ENCODE measurements around the gene FRMPD1.
"Not testable (repeated sequence)": the region's sequence is repeated elsewhere in the genome, so short reads cannot be mapped to it uniquely, and the experiment has no call there.

The FRMPD1 gene

DNA sequence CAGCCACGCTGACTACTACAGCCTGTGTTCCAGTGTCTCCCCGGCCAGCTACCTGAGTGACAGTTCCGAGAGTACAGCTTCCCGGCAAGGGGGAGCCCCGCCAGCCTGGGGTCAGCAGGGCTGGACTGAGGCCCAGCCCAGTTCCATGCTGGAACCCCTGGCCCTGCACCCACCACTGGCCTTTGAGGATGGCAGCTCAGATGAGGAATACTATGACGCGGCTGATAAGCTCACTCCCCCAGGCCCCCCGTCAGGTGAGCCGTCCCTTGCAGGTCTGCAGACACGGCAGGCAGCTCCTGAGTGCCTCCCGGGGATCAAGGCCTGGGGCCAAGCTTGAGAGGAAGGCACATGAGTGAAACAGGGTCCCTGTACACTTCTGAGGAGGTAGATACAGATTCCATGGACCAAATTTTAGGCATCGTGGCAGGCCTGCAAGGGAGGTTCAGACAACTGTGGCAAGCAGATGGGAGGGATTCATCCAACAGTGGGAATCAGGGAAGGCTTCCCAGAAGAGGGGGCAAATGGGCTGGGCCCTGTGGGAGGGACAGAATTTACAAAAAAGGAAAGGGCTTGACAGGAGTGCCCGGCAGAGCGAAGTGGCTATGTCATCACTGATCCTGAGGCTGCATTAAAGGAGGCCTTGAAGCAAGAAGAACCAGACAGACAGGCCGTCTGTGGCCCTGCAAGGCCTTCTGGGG, 90.0 kb downstream of the FRMPD1 start:
- no peak for DNase-seq (ENCODE audit: low spot score)

DNA sequence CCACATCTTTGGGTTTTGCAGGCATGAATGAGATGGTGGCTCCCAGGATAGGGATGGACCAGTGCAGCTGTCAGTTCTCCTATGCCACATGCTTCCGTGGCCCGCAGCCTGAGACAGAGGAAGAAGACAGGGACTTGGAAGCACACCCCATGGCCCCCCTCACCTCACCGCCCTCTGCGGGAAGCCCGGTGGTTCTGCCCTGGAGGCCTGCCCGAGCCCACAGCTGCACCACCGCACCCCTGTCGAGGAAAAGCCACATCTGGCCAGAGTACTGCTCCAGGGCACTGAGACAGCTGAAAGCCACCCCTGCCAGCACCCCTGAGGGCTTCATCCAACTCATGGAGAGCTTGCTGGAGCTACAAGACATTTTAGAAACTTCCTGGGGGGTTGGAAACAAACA, 95.2 kb downstream of the FRMPD1 start:
- no peak for DNase-seq (ENCODE audit: low spot score)

DNA sequence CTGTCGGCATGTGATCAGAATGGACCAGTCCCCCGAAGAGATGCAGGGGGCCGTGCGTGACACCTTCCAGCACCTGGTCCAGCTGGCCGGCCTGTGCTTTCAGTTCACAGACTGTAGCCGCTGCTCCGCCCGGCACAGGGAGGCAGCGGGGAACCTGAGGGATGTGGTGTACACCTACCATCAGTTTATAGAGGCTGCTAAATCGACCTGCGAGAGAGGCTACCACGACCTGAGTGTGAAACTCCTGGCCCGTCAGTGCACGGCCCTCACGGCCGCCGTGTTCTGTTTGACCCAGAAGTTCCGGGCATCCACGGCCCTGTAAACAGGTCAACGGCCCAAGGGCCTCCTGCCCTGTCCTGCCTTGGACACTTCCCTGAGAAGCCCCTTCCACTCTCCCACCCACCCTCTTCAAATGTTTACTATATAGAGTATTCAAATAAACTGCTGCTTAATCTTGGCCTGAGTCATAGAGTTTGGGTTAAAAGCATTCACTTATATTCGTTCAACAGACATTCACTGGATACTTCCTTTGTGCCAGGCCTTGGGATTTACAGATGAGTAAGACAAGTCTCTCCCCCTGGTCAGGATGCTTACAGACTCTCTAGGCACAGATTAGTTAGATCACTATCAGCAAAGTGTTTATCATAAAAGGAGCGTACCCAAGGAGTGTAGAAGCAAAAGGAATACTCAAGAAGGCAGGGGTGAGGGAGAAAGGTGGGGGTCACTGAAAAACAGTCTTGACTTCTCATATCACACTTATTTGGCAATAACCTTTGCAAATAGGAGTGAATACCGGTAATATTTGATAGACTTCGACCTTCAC, 95.9 kb downstream of the FRMPD1 start:
- no peak for DNase-seq (ENCODE audit: low spot score)

DNA sequence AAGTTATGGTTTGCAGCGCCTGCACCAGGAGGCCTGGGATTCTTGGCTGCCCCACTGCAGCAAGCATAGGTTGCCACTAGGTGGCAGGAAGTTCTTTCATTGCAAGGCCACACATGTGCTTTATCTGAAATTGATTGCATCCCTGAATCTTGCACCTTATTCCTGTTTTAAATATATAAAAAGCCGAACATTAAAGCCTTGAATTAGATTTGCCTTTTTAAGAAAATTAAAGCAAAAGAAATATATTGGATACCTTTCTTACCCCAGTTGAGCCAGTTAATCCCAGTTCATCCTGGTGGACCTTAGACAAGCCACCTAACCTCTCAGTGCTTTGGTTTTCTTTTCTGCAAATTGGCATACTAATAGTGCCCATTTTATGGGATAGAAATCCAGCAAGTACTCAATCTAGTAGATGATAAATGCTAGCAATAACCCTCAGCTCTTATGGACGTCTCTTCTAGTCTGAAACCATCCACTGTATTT, 96.6 kb downstream of the FRMPD1 start:
- peak; percentile 80 for DNase-seq (ENCODE audit: low spot score)

DNA sequence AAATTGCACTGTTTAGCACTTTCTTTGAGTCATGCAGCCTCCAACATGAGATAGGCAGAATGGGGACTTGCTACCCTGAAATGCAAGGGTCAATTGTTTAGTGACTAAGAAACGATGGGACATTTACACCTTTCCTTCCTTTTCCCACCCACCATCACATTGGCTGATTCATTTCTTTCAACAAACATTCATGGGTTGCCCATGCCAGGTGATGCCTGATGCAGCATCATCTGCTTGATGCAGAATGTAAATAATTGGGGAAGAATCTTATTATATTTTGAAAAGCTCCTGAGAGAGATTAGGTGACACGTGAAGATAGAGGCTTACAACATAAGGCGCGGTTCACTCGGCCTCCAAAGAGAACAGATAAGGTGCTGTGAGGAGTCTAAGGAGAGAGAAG, 98.4 kb downstream of the FRMPD1 start:
- DNase-seq (ENCODE audit: low spot score), result no peak

DNA sequence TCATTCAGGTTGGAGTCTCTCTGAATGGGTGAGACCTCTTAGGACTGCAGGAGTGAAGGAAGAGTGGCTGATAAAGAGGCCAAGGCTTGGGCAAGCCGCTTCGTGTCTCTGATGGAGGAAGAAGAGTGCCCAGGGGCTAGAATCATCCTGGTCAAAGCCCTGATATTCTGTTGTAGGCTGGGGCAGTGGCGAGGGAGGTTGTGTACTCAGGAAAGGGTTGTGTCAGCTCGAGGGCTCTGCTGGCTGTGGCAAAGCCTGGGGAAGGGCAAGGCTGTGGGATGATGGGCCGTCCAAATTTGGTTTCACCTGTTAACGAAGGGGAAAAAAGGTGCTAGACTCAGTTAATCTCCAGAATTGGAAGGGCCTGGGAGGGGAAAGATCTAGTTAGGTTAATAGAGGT, 100.4 kb downstream of the FRMPD1 start:
- DNase-seq (ENCODE audit: low spot score), result no peak

DNA sequence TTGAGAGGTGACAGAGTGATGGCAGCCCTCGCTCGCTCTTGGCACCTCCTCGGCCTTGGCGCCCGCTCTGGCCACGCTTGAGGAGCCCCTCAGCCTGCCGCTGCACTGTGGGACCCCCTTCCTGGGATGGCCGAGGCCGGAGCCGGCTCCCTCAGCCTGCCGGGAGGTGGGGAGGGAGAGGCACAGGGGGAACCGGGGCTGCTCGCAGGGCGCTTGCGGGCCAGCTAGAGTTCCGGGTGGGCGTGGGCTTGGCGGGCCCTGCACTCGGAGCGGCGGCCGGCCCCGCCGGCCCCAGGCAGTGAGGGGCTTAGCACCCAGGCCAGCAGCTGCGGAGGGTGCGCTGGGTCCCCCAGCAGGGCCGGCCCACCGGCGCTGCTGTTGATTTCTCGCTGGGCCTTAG, 101.0 kb downstream of the FRMPD1 start:
- DNase-seq (ENCODE audit: low spot score), result not testable (repeated sequence)

DNA sequence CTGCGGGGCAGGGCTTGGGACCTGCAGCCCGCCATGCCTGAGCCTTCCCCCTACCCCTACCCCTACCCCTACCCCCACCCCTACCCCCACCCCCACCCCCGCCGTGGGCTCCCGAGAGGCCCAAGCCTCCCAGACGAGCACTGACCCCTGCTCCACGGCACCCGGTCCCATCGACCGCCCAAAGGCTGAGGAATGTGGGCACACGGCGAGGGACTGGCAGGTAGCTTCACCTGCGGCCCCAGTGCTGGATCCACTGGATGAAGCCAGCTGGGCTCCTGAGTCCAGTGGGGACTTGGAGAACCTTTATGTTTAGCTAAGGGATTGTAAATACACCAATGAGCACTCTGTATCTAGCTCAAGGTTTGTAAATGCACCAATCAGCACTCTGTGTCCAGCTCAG, 101.4 kb downstream of the FRMPD1 start:
- DNase-seq (ENCODE audit: low spot score), result not testable (repeated sequence)

DNA sequence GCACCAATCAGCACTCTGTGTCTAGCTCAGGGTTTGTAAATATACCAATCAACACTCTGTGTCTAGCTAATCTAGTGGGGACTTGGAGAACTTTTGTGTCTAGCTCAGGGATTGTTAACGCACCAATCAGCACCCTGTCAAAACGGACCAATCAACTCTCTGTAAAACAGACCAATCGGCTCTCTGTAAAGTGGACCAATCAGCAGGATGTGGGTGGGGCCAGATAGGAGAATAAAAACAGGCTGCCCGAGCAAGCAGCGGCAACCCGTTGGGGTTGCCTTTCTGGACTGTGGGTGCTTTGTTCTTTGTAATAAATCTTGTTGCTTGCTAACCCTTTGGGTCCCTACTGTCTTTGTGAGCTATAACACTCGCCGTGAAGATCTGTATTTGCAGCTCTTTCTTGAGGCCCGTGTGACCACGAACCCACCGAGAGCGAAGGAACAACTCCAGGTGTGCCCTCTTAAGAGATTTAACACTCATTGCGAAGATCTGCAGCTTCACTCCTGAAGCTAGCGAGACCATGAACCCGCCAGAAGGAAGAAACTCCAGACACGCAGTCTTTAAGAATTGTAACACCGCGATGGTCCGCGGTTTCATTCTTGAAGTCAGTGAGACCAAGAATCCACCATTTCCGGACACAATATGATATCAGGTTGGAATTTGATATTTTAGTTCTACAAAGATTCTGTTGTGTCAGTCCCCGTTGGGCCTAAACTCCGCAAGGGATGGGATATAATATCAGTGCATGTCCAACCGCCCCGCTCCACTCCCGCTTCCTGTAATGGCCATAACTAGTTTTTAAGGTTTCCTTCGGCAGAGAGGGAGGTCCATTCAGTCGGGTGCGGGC, 102.1 kb downstream of the FRMPD1 start:
- DNase-seq (ENCODE audit: low spot score), result no peak

DNA sequence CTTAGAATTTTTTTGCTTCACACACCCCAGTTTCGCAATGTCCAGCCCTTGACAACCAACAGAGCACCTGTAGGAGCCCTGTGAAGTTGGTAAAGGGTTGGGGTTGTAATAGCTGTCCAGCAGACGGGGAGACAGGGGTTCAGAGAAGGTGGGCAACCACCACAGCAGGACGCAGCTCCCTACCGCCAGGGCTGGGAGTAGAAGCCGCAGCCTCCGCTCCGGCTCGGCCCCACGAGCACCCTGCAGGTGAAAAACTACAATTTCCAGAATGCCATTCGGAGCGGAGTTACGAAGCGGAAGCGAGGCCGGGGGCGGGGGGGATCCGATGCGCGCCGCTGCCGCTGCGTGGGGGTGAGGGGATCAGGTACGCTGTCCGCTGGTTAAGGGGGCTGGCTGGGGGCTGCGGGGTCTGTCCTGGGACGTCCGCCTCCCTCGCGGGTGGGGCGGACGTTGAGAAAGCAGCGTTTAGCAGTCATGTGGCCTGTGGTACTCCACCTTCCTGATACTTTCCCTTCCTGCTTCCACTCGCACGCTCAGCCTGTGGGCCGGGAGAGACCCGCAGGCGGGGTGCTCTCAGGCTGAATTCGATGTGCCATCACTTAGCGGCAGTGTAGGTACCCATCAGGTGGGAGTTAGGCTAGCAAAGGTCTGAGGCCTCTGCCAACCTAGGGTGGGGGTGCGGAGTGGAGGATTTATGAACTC, 102.9 kb downstream of the FRMPD1 start, which contains the start of gene TRMT10B:
Gene TRMT10B (plus strand): TSS at position 317 of the 702 bp plus-strand sequence. CDS start 8,127 bp downstream, outside the sequence.
- DNase-seq (ENCODE audit: low spot score), result peak; percentile 86

DNA sequence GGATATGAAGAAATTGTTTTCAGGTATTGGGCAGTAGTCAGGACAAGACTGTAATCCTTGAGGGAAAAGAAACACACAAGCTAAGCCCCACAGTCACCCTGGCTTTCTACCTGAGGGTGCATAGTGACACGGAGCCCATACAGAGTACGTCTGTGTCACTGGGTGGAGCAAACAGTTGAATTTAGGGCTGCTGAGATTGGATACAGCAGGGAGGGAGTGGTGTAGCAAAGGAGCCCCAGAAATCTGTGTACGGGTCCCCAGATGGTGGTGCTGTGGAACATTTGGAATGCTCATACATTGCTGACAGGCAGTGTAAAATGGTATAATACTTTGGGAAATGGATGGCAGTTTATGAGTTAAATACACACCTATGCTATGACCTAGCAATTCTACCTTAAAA, 108.0 kb downstream of the FRMPD1 start:
- DNase-seq (ENCODE audit: low spot score), result no peak

DNA sequence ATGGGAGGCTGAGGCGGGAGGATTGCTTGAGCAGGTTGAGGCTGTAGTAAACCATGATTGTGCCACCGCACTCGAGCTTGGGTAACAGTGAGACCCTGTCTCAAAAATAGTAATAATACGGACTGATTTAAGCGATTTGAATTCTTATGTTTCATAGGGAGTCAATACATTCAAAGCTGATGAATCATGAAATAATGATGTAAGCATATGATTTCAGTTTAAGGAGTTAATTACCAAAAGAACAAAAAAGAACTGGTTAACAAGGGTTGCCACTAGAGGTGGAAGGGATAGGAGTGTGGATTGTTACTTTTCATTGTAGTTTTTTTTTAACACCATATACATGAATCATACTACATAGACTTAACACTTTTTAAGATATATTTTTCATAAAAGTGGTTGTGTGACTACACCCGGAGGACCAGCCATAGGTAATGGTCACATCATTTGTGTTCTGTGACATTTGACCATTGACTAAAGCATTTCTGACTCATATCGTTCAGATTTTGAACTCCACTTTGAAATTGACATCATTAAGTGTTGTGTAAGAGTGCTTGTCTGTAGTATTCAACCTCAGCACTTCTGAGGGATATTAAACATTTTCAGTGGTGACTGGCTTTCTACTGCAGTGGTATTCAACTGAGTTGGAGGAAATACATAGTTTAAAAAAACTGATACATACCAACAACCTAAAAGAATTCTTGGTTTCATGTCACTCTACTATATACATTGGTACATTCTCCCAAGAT, 109.8 kb downstream of the FRMPD1 start:
- DNase-seq (ENCODE audit: low spot score), result no peak

DNA sequence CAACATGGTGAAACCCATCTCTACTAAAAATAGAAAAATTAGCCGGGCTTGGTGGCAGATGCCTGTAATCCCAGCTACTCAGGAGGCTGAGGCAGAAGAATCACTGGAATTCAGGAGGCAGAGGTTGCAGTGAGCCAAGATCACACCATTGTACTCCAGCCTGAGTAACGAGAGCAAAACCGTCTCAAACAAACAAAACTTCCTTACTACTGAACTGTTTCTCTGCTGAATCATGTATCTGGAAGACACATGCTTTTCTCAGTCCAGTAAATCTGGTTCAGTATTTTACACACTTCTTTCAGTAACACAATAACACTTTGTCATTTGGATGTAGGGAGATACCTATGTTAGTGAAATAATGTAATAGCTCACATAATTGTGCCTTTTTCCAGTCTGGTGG, 110.8 kb downstream of the FRMPD1 start:
- no peak for DNase-seq (ENCODE audit: low spot score)

DNA sequence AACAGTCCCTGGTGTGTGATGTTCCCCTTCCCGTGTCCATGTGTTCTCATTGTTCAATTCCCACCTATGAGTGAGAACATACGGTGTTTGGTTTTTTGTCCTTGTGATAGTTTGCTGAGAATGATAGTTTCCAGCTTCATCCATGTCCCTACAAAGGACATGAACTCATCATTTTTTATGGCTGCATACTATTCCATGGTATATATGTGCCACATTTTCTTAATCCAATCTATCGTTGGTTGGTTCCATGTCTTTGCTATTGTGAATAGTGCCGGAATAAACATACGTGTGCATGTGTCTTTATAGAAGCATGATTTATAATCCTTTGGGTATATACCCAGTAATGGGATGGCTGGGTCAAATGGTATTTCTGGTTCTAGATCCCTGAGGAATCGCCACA, 114.5 kb downstream of the FRMPD1 start:
- not testable (repeated sequence) for DNase-seq (ENCODE audit: low spot score)

DNA sequence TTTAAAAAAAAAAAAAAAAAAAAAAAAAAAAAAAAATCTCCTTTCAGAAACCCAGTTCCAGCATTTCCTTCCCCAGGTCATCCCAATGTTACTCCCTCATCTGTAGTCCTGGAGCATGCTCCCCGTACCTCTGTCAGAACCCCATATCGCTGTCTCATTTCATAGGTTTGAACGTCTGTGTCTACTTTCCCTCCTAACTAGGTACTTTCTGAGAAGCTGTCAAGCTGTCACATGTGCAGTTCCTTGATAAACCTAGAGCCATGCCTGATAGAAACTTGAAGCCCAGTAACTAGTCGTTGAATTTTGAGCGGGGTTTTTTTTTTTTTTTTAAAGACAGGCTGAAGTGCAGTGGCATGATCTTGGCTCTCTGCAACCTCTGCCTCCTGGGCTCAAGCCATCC, 118.6 kb downstream of the FRMPD1 start:
- no peak for DNase-seq (ENCODE audit: low spot score)

DNA sequence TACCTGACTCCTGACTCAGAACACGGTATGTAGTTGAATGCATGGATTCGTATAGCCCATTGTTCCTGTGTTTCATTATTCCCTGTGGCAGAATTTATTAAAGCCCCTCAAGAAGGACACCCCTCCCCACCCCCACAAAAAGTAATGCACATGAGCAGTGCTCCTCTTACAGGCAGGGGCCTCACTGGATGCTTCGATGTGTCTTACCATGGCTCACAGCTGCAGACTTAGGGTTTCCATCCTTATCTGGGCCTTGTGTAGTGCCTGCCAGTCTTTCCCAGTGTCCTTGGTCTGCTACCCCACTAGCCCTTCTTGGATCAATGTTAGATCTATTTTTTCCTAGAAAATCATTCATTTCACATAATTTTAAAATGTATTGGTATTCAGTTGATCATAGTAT, 119.2 kb downstream of the FRMPD1 start:
- DNase-seq (ENCODE audit: low spot score), result no peak

DNA sequence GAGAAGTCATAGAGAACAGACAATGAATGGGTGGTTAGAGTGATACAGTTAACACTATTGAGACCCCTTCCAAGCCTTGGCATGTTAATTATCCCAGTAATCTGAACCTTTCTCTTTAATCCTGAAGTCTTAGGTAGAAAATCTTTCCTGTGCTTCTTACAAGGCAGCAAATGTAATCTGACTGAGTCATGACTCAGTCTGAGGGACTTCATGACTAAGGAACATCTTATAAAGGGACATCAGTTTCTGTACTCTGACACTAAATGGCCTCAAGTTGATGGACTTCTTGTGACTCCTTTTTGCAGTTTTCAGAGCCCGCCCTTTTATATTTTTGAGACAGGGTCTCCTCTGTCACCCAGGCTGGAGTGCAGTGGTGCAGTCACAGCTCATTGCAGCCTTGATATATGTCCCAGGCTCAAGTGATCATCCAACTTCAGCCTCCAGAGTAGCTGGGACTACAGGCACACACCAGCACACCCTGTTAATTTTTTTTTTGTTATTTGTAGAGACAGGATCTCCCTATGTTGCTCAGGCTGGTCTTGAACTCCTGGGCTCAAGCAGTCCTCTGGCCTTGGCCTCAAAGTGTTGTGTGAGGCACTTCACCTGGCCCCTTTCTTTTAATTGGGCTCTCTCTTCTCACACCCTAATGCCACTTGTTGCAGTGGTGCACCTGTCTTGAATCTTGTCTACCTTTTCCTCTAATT, 124.6 kb downstream of the FRMPD1 start:
- no peak for DNase-seq (ENCODE audit: low spot score)

DNA sequence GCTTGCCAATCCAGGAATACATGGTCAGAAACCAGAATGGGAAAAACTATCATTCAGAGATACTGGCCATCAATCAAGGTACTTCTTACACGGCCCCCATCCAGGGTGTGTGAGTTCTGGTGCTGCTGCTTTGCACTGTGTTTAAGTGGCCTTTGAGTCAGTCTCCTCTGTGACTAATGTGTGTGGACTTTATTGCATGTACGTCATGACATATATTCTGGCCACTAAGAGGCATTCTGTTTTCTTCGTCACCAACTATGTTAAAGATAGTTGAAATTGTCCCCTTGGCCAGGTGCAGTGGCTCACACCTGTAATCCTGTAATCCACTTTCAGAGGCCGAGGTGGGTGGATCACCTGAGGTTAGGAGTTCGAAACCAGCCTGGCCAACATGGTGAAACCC, 125.6 kb downstream of the FRMPD1 start:
- no peak for DNase-seq (ENCODE audit: low spot score)

DNA sequence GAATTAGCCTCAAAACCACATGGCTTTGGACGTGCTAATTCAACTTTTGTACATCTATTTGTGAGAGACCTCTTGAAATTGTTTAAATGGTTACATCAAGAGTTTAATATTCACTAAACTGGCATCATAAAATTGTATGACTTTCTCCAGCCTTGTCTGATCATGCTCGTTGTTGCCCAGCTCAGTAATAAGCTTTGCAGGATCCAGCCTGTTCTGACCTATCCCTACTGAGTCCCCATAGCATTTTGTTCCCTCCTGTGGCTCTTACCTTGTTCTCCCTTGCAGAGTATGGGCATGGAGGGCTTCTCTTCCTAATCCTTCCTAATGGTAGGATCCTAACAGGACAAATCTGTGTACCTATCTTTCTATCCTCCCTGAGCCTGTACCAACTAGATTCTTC, 127.8 kb downstream of the FRMPD1 start:
- DNase-seq (ENCODE audit: low spot score), result no peak

DNA sequence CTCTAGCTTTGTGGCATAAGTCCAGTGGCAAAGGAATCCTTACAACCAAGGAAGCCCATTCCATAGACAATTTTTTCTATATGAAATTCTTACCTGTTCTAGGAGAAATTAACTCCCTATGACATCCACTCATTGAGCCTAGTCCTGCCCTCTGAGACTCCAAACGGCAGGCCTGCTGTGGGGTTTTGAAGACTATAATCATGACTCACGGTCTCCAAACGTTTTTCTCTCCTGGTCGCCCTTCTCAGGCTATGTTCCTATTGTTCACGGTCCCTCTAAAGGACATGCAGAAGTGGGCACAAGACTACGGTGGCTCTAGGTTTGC, 133.5 kb downstream of the FRMPD1 start:
- no peak for DNase-seq (ENCODE audit: low spot score)
